ENCODE results near the gene MPZL3. TPM values are rescaled to one million over a fixed set of nuclear protein-coding genes. Genes with fewer than 3 reads are reported as not detected.

MPZL3 gene
- total RNA-seq, 1 experiment from 2014 or later = 8.7 TPM

DNA sequence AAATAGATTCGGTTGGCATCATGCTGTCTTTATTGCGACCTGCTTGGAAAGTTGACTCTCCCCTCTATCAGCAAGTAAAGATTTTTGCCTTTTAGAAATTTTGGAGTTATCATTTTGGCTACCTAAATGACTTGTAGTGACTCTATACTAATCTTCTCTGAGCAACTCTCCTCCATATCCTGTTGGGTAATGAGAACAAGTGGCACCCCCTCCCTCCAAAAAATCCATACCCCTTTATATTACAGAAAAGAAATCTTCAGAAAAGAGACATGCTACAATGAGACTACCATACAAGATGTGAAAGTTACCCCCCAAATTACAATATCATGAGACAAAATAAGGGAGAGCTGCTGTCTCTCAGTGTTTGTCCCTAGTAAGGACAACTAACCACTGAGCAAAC is 28.6 kb downstream of the MPZL3 start (continued):
- TF ChIP-seq, protein P1, sequence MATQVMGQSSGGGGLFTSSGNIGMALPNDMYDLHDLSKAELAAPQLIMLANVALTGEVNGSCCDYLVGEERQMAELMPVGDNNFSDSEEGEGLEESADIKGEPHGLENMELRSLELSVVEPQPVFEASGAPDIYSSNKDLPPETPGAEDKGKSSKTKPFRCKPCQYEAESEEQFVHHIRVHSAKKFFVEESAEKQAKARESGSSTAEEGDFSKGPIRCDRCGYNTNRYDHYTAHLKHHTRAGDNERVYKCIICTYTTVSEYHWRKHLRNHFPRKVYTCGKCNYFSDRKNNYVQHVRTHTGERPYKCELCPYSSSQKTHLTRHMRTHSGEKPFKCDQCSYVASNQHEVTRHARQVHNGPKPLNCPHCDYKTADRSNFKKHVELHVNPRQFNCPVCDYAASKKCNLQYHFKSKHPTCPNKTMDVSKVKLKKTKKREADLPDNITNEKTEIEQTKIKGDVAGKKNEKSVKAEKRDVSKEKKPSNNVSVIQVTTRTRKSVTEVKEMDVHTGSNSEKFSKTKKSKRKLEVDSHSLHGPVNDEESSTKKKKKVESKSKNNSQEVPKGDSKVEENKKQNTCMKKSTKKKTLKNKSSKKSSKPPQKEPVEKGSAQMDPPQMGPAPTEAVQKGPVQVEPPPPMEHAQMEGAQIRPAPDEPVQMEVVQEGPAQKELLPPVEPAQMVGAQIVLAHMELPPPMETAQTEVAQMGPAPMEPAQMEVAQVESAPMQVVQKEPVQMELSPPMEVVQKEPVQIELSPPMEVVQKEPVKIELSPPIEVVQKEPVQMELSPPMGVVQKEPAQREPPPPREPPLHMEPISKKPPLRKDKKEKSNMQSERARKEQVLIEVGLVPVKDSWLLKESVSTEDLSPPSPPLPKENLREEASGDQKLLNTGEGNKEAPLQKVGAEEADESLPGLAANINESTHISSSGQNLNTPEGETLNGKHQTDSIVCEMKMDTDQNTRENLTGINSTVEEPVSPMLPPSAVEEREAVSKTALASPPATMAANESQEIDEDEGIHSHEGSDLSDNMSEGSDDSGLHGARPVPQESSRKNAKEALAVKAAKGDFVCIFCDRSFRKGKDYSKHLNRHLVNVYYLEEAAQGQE (IDR thresholded peaks at IDR 0.05; ENCODE audit: low read depth) = no peak
- TF ChIP-seq SP1 (IDR thresholded peaks at IDR 0.05; ENCODE audit: low read depth) = no peak
- TF ChIP-seq, protein P2, sequence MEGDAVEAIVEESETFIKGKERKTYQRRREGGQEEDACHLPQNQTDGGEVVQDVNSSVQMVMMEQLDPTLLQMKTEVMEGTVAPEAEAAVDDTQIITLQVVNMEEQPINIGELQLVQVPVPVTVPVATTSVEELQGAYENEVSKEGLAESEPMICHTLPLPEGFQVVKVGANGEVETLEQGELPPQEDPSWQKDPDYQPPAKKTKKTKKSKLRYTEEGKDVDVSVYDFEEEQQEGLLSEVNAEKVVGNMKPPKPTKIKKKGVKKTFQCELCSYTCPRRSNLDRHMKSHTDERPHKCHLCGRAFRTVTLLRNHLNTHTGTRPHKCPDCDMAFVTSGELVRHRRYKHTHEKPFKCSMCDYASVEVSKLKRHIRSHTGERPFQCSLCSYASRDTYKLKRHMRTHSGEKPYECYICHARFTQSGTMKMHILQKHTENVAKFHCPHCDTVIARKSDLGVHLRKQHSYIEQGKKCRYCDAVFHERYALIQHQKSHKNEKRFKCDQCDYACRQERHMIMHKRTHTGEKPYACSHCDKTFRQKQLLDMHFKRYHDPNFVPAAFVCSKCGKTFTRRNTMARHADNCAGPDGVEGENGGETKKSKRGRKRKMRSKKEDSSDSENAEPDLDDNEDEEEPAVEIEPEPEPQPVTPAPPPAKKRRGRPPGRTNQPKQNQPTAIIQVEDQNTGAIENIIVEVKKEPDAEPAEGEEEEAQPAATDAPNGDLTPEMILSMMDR (IDR thresholded peaks at IDR 0.05 in 2 of 3, conservative IDR thresholded peaks at IDR 0.05 in 1 of 3; ENCODE audit: borderline replicate concordance in 1 of 3, insufficient read depth in 1 of 3, low read depth in 2 of 3, low read length in 2 of 3) = no peak
- TF ChIP-seq FOSL1 (IDR thresholded peaks at IDR 0.05; ENCODE audit: low read depth) = no peak

DNA sequence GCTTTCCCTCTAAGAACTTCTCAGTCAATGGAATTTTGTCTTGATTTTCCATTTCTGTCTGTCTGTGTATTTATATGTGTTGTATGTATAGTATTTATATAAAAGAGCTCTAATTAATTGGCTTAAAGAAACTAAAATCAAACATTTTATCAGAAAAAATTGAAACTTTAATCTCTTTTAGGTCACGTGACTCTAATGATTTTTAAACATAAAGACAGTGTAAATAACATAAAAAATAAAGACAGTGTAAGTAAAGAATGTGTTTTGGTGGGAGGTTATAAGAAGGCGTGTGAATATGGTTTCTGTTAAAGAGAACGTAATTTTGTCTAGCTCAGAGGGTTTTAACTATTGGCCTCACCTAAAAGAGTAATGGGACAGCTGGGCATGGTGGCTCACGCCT is 29.7 kb downstream of the MPZL3 start:
- CTCF ChIA-PET = interaction anchor here (0.7 kb wide), 1 partner anchor 42 kb away, joined by 3 read pairs; the partner anchor contains the start of gene MPZL2
- Histone ChIP-seq H2AFZ (ENCODE audit: low read depth, low read length, poor library complexity, severe bottlenecking) (no peak overlapping the region), H3K9me3 (ENCODE audit: control insufficient read depth in 1 of 2, insufficient read depth in 1 of 2, low read depth in 1 of 2, low read length in 2 of 2) (no peaks in the 10 kb centered on the region), H3K9me2 (ENCODE audit: insufficient read depth) (no peaks in the 10 kb centered on the region), H3K36me3 (ENCODE audit: control insufficient read depth in 1 of 2, insufficient read depth in 2 of 2, low read length in 2 of 2) (no peaks in the 10 kb centered on the region), H3K27ac (ENCODE audit: low read depth, low read length) (no peak overlapping the region), H3K4me2 (ENCODE audit: low read length) (no peak overlapping the region), H3K9ac (ENCODE audit: low read length) (no peak overlapping the region), H3K79me2 (ENCODE audit: insufficient read depth, low read length) (no peaks in the 10 kb centered on the region), H3K27me3 (ENCODE audit: insufficient read depth, low read length) (no peaks in the 10 kb centered on the region; the same call in 1 of the 2 replicates), H4K20me1 (ENCODE audit: insufficient read depth) (no peaks in the 10 kb centered on the region), H3K4me3 (replicated peaks in 1 of 2; ENCODE audit: low read depth in 1 of 2, low read length in 2 of 2) (no peak overlapping the region), H3K4me1 (ENCODE audit: control insufficient read depth in 1 of 2, insufficient read depth in 2 of 2, low read length in 2 of 2) (no peaks in the 10 kb centered on the region)
- DNase-seq (ENCODE audit: low read depth, low spot score) (no peak), ATAC-seq (no peak)
- no peak for TF ChIP-seq RAD21 (IDR thresholded peaks at IDR 0.05; ENCODE audit: low read depth)
- no peak for TF ChIP-seq JUND (IDR thresholded peaks at IDR 0.05)
- TF ChIP-seq POLR2AphosphoS5 (IDR thresholded peaks at IDR 0.05; ENCODE audit: low read depth, low read length) = no peak
- TF ChIP-seq ELF1 (IDR thresholded peaks at IDR 0.05; ENCODE audit: borderline replicate concordance, low read depth) = no peak
- TF ChIP-seq ZNF274 (IDR thresholded peaks at IDR 0.05; ENCODE audit: low read depth, low read length) = no peak
- TF ChIP-seq SRF (IDR thresholded peaks at IDR 0.05; ENCODE audit: low read depth) = no peak
- TF ChIP-seq CEBPB (IDR thresholded peaks at IDR 0.05; ENCODE audit: low read depth) = no peak
- TF ChIP-seq, protein P3, sequence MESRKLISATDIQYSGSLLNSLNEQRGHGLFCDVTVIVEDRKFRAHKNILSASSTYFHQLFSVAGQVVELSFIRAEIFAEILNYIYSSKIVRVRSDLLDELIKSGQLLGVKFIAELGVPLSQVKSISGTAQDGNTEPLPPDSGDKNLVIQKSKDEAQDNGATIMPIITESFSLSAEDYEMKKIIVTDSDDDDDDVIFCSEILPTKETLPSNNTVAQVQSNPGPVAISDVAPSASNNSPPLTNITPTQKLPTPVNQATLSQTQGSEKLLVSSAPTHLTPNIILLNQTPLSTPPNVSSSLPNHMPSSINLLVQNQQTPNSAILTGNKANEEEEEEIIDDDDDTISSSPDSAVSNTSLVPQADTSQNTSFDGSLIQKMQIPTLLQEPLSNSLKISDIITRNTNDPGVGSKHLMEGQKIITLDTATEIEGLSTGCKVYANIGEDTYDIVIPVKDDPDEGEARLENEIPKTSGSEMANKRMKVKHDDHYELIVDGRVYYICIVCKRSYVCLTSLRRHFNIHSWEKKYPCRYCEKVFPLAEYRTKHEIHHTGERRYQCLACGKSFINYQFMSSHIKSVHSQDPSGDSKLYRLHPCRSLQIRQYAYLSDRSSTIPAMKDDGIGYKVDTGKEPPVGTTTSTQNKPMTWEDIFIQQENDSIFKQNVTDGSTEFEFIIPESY (IDR thresholded peaks at IDR 0.05; ENCODE audit: extremely low read depth, insufficient replicate concordance, low read length) = no peak
- no peak for TF ChIP-seq EGR1 (IDR thresholded peaks at IDR 0.05; ENCODE audit: low read depth)
- no peak for TF ChIP-seq POLR2A (IDR thresholded peaks at IDR 0.05; ENCODE audit: borderline replicate concordance, extremely low read depth, insufficient read depth, insufficient read length)
- no peak for TF ChIP-seq SP1 (IDR thresholded peaks at IDR 0.05; ENCODE audit: low read depth)
- TF ChIP-seq YY1 (IDR thresholded peaks at IDR 0.05; ENCODE audit: extremely low read depth, insufficient replicate concordance, low read depth, low read length) = no peak
- RAD21 ChIA-PET (ENCODE audit: low non-redundant PET in 1 of 2, low total read pairs in 2 of 2, uncharacterized antibody in 2 of 2, unreplicated experiment in 2 of 2) = no interaction called here
- intact Hi-C loops (cut with micrococcal nuclease) = no loop called here
- POLR2A ChIA-PET = no interaction called here
- no TSS peak for BruUV-seq (replicated peaks)
